ENCODE measurements around the gene HSF4. TPM values are rescaled to one million over a fixed set of nuclear protein-coding genes. Genes with fewer than 3 reads are reported as not detected.
"Not testable (repeated sequence)": the region's sequence is repeated elsewhere in the genome, so short reads cannot be mapped to it uniquely, and the experiment has no call there.

Gene HSF4
- total RNA-seq, 1 experiment from 2014 or later = 13.9 TPM

- H3K27me3 ChIP-seq (replicated peaks; ENCODE audit: insufficient read depth, low read depth, low read length, poor library complexity) = no peaks in the 10 kb centered on the region
- H3K9me3 ChIP-seq (ENCODE audit: low read depth, low read length, poor library complexity, severe bottlenecking) = no peaks in the 10 kb centered on the region
- no peak for DNase-seq (ENCODE audit: low spot score)
- CTCF ChIA-PET = no interaction called here
- H3K4me1 ChIP-seq (ENCODE audit: insufficient read depth, low read length, poor library complexity, severe bottlenecking) = no peaks in the 10 kb centered on the region
- TF ChIP-seq CTCF (conservative IDR thresholded peaks at IDR 0.05; ENCODE audit: low read depth, low read length) (no peak), EZH2 (IDR thresholded peaks at IDR 0.05; ENCODE audit: borderline replicate concordance, low read depth, low read length, poor library complexity, severe bottlenecking) (no peak)
- BruUV-seq (replicated peaks) = no TSS peak
- H3K27ac ChIP-seq (ENCODE audit: low read depth, low read length, poor library complexity, severe bottlenecking) = no peak overlapping the region
- no peak overlapping the region for H3K4me3 ChIP-seq (ENCODE audit: low read depth, low read length, poor library complexity, severe bottlenecking)
- POLR2A ChIA-PET (ENCODE audit: low non-redundant PET) = no interaction called here
- peaks cover 7% of the 10 kb centered on the region for H3K36me3 ChIP-seq (ENCODE audit: insufficient read depth, low read length, poor library complexity, severe bottlenecking)
- intact Hi-C loops (cut with micrococcal nuclease; ENCODE audit: unreplicated experiment) = no loop called here
Observed at GRCh38 chr16:67116388-67117311, 47.9 kb upstream of the HSF4 start.

GRCh38 chr16:67117716-67118115, 46.8 kb upstream of the HSF4 start:
- Histone ChIP-seq H3K27me3 (replicated peaks; ENCODE audit: insufficient read depth, low read depth, low read length, poor library complexity) (no peaks in the 10 kb centered on the region), H3K4me1 (ENCODE audit: insufficient read depth, low read length, poor library complexity, severe bottlenecking) (no peaks in the 10 kb centered on the region), H3K4me3 (ENCODE audit: low read depth, low read length, poor library complexity, severe bottlenecking) (no peak overlapping the region), H3K36me3 (ENCODE audit: insufficient read depth, low read length, poor library complexity, severe bottlenecking) (peaks cover 12% of the 10 kb centered on the region), H3K9me3 (ENCODE audit: low read depth, low read length, poor library complexity, severe bottlenecking) (no peaks in the 10 kb centered on the region), H3K27ac (ENCODE audit: low read depth, low read length, poor library complexity, severe bottlenecking) (no peak overlapping the region)
- intact Hi-C loops (cut with micrococcal nuclease; ENCODE audit: unreplicated experiment) = no loop called here
- POLR2A ChIA-PET (ENCODE audit: low non-redundant PET) = interaction anchor here (0.6 kb wide), 1 partner anchor 955 kb away, joined by 4 read pairs; no protein-coding TSS in a partner anchor
- no TSS peak for BruUV-seq (replicated peaks)
- DNase-seq (ENCODE audit: low spot score) = no peak
- TF ChIP-seq CTCF (conservative IDR thresholded peaks at IDR 0.05; ENCODE audit: low read depth, low read length) = no peak
- no peak for TF ChIP-seq EZH2 (IDR thresholded peaks at IDR 0.05; ENCODE audit: borderline replicate concordance, low read depth, low read length, poor library complexity, severe bottlenecking)
- CTCF ChIA-PET = no interaction called here

- Histone ChIP-seq H3K27ac (ENCODE audit: low read depth, low read length, poor library complexity, severe bottlenecking) (no peak overlapping the region), H3K4me1 (ENCODE audit: insufficient read depth, low read length, poor library complexity, severe bottlenecking) (no peaks in the 10 kb centered on the region), H3K36me3 (ENCODE audit: insufficient read depth, low read length, poor library complexity, severe bottlenecking) (peaks cover 23% of the 10 kb centered on the region), H3K4me3 (ENCODE audit: low read depth, low read length, poor library complexity, severe bottlenecking) (no peak overlapping the region), H3K9me3 (ENCODE audit: low read depth, low read length, poor library complexity, severe bottlenecking) (no peaks in the 10 kb centered on the region), H3K27me3 (replicated peaks; ENCODE audit: insufficient read depth, low read depth, low read length, poor library complexity) (no peaks in the 10 kb centered on the region)
- CTCF ChIA-PET = interaction anchor here (1.8 kb wide), 1 partner anchor 102 kb away, joined by 4 read pairs; no protein-coding TSS in a partner anchor
- no peak for DNase-seq (ENCODE audit: low spot score)
- BruUV-seq (replicated peaks) = no TSS peak
- POLR2A ChIA-PET (ENCODE audit: low non-redundant PET) = interaction anchor here (0.6 kb wide), 1 partner anchor 12 kb away, joined by 20 read pairs; no protein-coding TSS in a partner anchor
- intact Hi-C loops (cut with micrococcal nuclease; ENCODE audit: unreplicated experiment) = no loop called here
- TF ChIP-seq EZH2 (IDR thresholded peaks at IDR 0.05; ENCODE audit: borderline replicate concordance, low read depth, low read length, poor library complexity, severe bottlenecking) (no peak), CTCF (conservative IDR thresholded peaks at IDR 0.05; ENCODE audit: low read depth, low read length) (no peak)
Observed at GRCh38 chr16:67120025-67120424, 44.5 kb upstream of the HSF4 start.

GRCh38 chr16:67122799-67123198, 41.7 kb upstream of the HSF4 start:
- BruUV-seq (replicated peaks); DNase-seq (ENCODE audit: low spot score); H3K4me1 ChIP-seq (ENCODE audit: insufficient read depth, low read length, poor library complexity, severe bottlenecking); CTCF ChIA-PET; H3K4me3 ChIP-seq (ENCODE audit: low read depth, low read length, poor library complexity, severe bottlenecking); H3K27me3 ChIP-seq (replicated peaks; ENCODE audit: insufficient read depth, low read depth, low read length, poor library complexity); POLR2A ChIA-PET (ENCODE audit: low non-redundant PET); H3K27ac ChIP-seq (ENCODE audit: low read depth, low read length, poor library complexity, severe bottlenecking); H3K9me3 ChIP-seq (ENCODE audit: low read depth, low read length, poor library complexity, severe bottlenecking); intact Hi-C loops (cut with micrococcal nuclease; ENCODE audit: unreplicated experiment): not testable (repeated sequence)
- peaks cover 26% of the 10 kb centered on the region for H3K36me3 ChIP-seq (ENCODE audit: insufficient read depth, low read length, poor library complexity, severe bottlenecking)

Data from A673 (cell line).